CD4-positive, alpha-beta memory T cell (primary cell): ENCODE results near the gene CASTOR1. TPM values are rescaled to one million over a fixed set of nuclear protein-coding genes. Genes with fewer than 3 reads are reported as not detected.
"Not testable (repeated sequence)": the region's sequence is repeated elsewhere in the genome, so short reads cannot be mapped to it uniquely, and the experiment has no call there.

ENCODE experiments used
- CTCF ChIA-PET: fragments of 350-600 bp; sonication (Branson Sonifier 250); formaldehyde crosslinking; loops from one replicate; lab custom pipeline; 2021; ENCODE audit warnings: inconsistent platforms; ENCODE audit not compliant: partially characterized antibody; lab: Charles Lee
- POLR2A ChIA-PET: fragments of 350-600 bp; sonication (Branson Sonifier 250); formaldehyde crosslinking; loops from one replicate; lab custom pipeline; 2021; ENCODE audit not compliant: partially characterized antibody; lab: Charles Lee
- DNase-seq, 5 donors: peaks; one replicate each; pipeline versions ENCODE4 v3.0.0 to v3.0.0-alpha.2; 2020 to 2022; ENCODE audit warnings: mixed read lengths in 1 of 5
- H3K27ac ChIP-seq: one replicate; pipeline ENCODE4 v1.7.0; 2013; ENCODE audit warnings: low read depth, low read length
- H3K27me3 ChIP-seq: 2 replicates; pipeline ENCODE4 v1.7.0; 2013; ENCODE audit warnings: mild to moderate bottlenecking, low read length, moderate library complexity; ENCODE audit not compliant: insufficient read depth
- H3K36me3 ChIP-seq: 2 replicates; pipeline ENCODE4 v1.7.0; 2013; ENCODE audit warnings: mild to moderate bottlenecking, low read length, moderate library complexity; ENCODE audit not compliant: insufficient read depth
- H3K4me1 ChIP-seq: 2 replicates; pipeline ENCODE4 v1.7.0; 2013; ENCODE audit warnings: mild to moderate bottlenecking, low read length, moderate library complexity; ENCODE audit not compliant: insufficient read depth
- H3K4me3 ChIP-seq, 2 donors: one replicate each; pipeline ENCODE4 v1.7.0; 2013; ENCODE audit warnings: low read length in 2 of 2, mild to moderate bottlenecking in 1 of 2
- H3K9me3 ChIP-seq, 2 donors: one replicate each; pipeline ENCODE4 v1.7.0; 2013; ENCODE audit warnings: low read length in 2 of 2, control low read depth in 1 of 2; ENCODE audit not compliant: control insufficient read depth in 1 of 2
- H3K27ac Mint-ChIP-seq, 7 donors: one replicate each; pipeline ENCODE4 v1.8.0; 2020 to 2021; ENCODE audit warnings: mixed read lengths in 7 of 7, mild to moderate bottlenecking in 6 of 7, inconsistent platforms in 3 of 7, moderate library complexity in 3 of 7
- H3K27me3 Mint-ChIP-seq, 2 donors: one replicate each; pipeline ENCODE4 v1.8.0; 2020 to 2021; ENCODE audit warnings: mixed read lengths in 2 of 2
- H3K36me3 Mint-ChIP-seq, 2 donors: one replicate each; pipeline ENCODE4 v1.8.0; 2020 to 2021; ENCODE audit warnings: mixed read lengths in 2 of 2, inconsistent platforms in 1 of 2, mild to moderate bottlenecking in 1 of 2
- H3K4me1 Mint-ChIP-seq, 4 donors: one replicate each; pipeline ENCODE4 v1.8.0; 2020 to 2021; ENCODE audit warnings: mixed read lengths in 4 of 4, mild to moderate bottlenecking in 1 of 4
- H3K4me3 Mint-ChIP-seq, 8 donors: one replicate each; pipeline ENCODE4 v1.8.0; 2020 to 2021; ENCODE audit warnings: mixed read lengths in 8 of 8, mild to moderate bottlenecking in 7 of 8, moderate library complexity in 6 of 8, inconsistent platforms in 3 of 8
- H3K9me3 Mint-ChIP-seq, 8 donors: one replicate each; pipeline ENCODE4 v1.8.0; 2020 to 2021; ENCODE audit warnings: mixed read lengths in 8 of 8, mild to moderate bottlenecking in 5 of 8, inconsistent platforms in 3 of 8, moderate library complexity in 1 of 8
- intact Hi-C: fragments of 100-400 bp; cut with micrococcal nuclease; formaldehyde crosslinking; loops from one replicate; pipeline ENCODE4 v1.15.1; 2023
- polyA plus RNA-seq, 2 donors: library from polyadenylated mRNA; unstranded; fragments of 300-500 nt; fragmentation: Illumina TruSeq; gene quantifications; one replicate each; pipeline ENCODE4 v1.2.3, GENCODE V29; 2021
- total RNA-seq, 2 experiments: library from RNA; stranded (reverse); gene quantifications; one replicate each; pipeline ENCODE4 v1.2.3, GENCODE V29; 2021

Gene CASTOR1
- total RNA-seq (10 to 100 TPM; 13.7 to 14.9 TPM), polyA plus RNA-seq (10 to 100 TPM; 11.3 to 17.5 TPM)

- ChIA-PET POLR2A (interaction anchor here (0.7 to 15.0 kb wide), 27 partner anchors 9 to 1001 kb away, joined by 3 to 333 read pairs (median 6); partner anchors contain the start of genes CCDC157, MTFP1, OSM and RNF215), CTCF (interaction anchor here (1.0 to 11.1 kb wide), 21 partner anchors 9 to 195 kb away, joined by 4 to 392 read pairs (median 12); partner anchors contain the start of genes CCDC157, RNF215, SEC14L2 and SF3A1)
- Mint-ChIP-seq H3K36me3 (peaks cover 23 to 34% of the 10 kb centered on the region in 2 donors), H3K9me3 (no peaks in the 10 kb centered on the region), H3K4me1 (peaks cover 22 to 52% (median 30%) of the 10 kb centered on the region in 4 donors), H3K27ac (peak within 1 kb of the TSS; percentile 91 to 96 (median 94)), H3K4me3 (peak within 1 kb of the TSS; percentile 88 to 94 (median 92)), H3K27me3 (no peaks in the 10 kb centered on the region)
- peaks cover 24% of the 10 kb centered on the region for H3K36me3 ChIP-seq
- H3K27me3 ChIP-seq: no peaks in the 10 kb centered on the region
- intact Hi-C loops: loop anchor here (1.0 to 2.0 kb wide), 5 partner anchors 17 to 195 kb away; partner anchors contain the start of genes SF3A1 and TBC1D10A
- H3K9me3 ChIP-seq: no peaks in the 10 kb centered on the region
- peak; percentile 82 to 89 (median 83) for DNase-seq
- H3K27ac ChIP-seq: peak within 1 kb of the TSS; percentile 68
- peak within 1 kb of the TSS; percentile 47 to 66 for H3K4me3 ChIP-seq
- peaks cover 41% of the 10 kb centered on the region for H3K4me1 ChIP-seq
Observed at GRCh38 chr22:30289141-30289979, at the start of gene CASTOR1. TSS of gene CASTOR1 (minus strand) at chr22:30289505. CDS start at chr22:30289497, 8 bp downstream.

- H3K27me3 Mint-ChIP-seq: no peaks in the 10 kb centered on the region
- H3K9me3 ChIP-seq: no peaks in the 10 kb centered on the region
- H3K27ac ChIP-seq: no peak overlapping the region
- H3K36me3 ChIP-seq: peaks cover 98% of the 10 kb centered on the region
- CTCF ChIA-PET: interaction anchor here (1.4 to 1.5 kb wide), 2 partner anchors 15 to 75 kb away, joined by 3 read pairs; no protein-coding TSS in a partner anchor
- no peaks in the 10 kb centered on the region for H3K27me3 ChIP-seq
- H3K9me3 Mint-ChIP-seq: no peaks in the 10 kb centered on the region
- no peak overlapping the region for H3K4me3 Mint-ChIP-seq
- peaks cover 3 to 10% (median 6%) of the 10 kb centered on the region in 4 donors for H3K4me1 Mint-ChIP-seq
- POLR2A ChIA-PET: interaction anchor here (1.0 kb wide), 1 partner anchor 144 kb away, joined by 3 read pairs; no protein-coding TSS in a partner anchor
- intact Hi-C loops: no loop called here
- no peak for DNase-seq
- H3K27ac Mint-ChIP-seq: peak overlapping the region in 1 of 7 donors; percentile 30
- H3K4me1 ChIP-seq: peaks cover 2% of the 10 kb centered on the region
- no peak overlapping the region for H3K4me3 ChIP-seq
- peaks cover 82 to 97% of the 10 kb centered on the region in 2 donors for H3K36me3 Mint-ChIP-seq
Observed at GRCh38 chr22:30338802-30339201, 49.5 kb upstream of the CASTOR1 start.

- H3K36me3 Mint-ChIP-seq: peaks cover 82 to 97% of the 10 kb centered on the region in 2 donors
- DNase-seq, H3K27me3 ChIP-seq, H3K9me3 Mint-ChIP-seq, H3K9me3 ChIP-seq, H3K27ac ChIP-seq, H3K4me3 Mint-ChIP-seq, H3K4me3 ChIP-seq, intact Hi-C loops, H3K4me1 ChIP-seq, H3K27me3 Mint-ChIP-seq: not testable (repeated sequence)
- peak overlapping the region in 1 of 7 donors; percentile 30 for H3K27ac Mint-ChIP-seq
- H3K36me3 ChIP-seq: peaks cover 98% of the 10 kb centered on the region
- H3K4me1 Mint-ChIP-seq: peaks cover 3 to 15% (median 6%) of the 10 kb centered on the region in 4 donors
- ChIA-PET CTCF (interaction anchor here (1.4 to 1.5 kb wide), 2 partner anchors 15 to 75 kb away, joined by 3 read pairs; no protein-coding TSS in a partner anchor), POLR2A (interaction anchor here (1.0 kb wide), 1 partner anchor 143 kb away, joined by 3 read pairs; no protein-coding TSS in a partner anchor)
Observed at GRCh38 chr22:30338341-30338740, 49.0 kb upstream of the CASTOR1 start.

GRCh38 chr22:30337461-30337778, 48.1 kb upstream of the CASTOR1 start:
- no peak for DNase-seq
- Histone ChIP-seq H3K4me1 (peaks cover 6% of the 10 kb centered on the region), H3K9me3 (no peaks in the 10 kb centered on the region), H3K27me3 (no peaks in the 10 kb centered on the region), H3K27ac (no peak overlapping the region), H3K4me3 (no peak overlapping the region), H3K36me3 (peaks cover 98% of the 10 kb centered on the region)
- no peaks in the 10 kb centered on the region for H3K9me3 Mint-ChIP-seq
- no peaks in the 10 kb centered on the region for H3K27me3 Mint-ChIP-seq
- no peak overlapping the region for H3K27ac Mint-ChIP-seq
- POLR2A ChIA-PET: interaction anchor here (2.1 to 3.1 kb wide), 2 partner anchors 10 kb away, joined by 6 to 25 read pairs; partner anchors contain the start of gene TBC1D10A
- H3K36me3 Mint-ChIP-seq: peaks cover 78 to 97% of the 10 kb centered on the region in 2 donors
- no peak overlapping the region for H3K4me3 Mint-ChIP-seq
- intact Hi-C loops: no loop called here
- H3K4me1 Mint-ChIP-seq: peaks cover 0 to 15% (median 8%) of the 10 kb centered on the region in 4 donors
- CTCF ChIA-PET: interaction anchor here (1.5 kb wide), 1 partner anchor 74 kb away, joined by 3 read pairs; no protein-coding TSS in a partner anchor

- H3K27me3 Mint-ChIP-seq: no peaks in the 10 kb centered on the region
- Histone ChIP-seq H3K27ac (no peak overlapping the region), H3K4me3 (no peak overlapping the region), H3K9me3 (no peaks in the 10 kb centered on the region), H3K36me3 (peaks cover 96% of the 10 kb centered on the region), H3K27me3 (no peaks in the 10 kb centered on the region), H3K4me1 (peaks cover 6% of the 10 kb centered on the region)
- intact Hi-C loops: no loop called here
- peak overlapping the region in 1 of 7 donors; percentile 85 for H3K27ac Mint-ChIP-seq
- ChIA-PET POLR2A (interaction anchor here (2.1 to 3.1 kb wide), 3 partner anchors 10 to 19 kb away, joined by 6 to 25 read pairs (median 12); partner anchors contain the start of genes CCDC157, SF3A1 and TBC1D10A), CTCF (interaction anchor here (1.2 to 2.9 kb wide), 3 partner anchors 47 to 51 kb away, joined by 3 to 15 read pairs (median 4); partner anchors contain the start of gene CASTOR1)
- no peak for DNase-seq
- no peak overlapping the region for H3K4me3 Mint-ChIP-seq
- no peaks in the 10 kb centered on the region for H3K9me3 Mint-ChIP-seq
- H3K36me3 Mint-ChIP-seq: peaks cover 77 to 96% of the 10 kb centered on the region in 2 donors
- peaks cover 0 to 15% (median 8%) of the 10 kb centered on the region in 4 donors for H3K4me1 Mint-ChIP-seq
Observed at GRCh38 chr22:30336752-30337460, 47.6 kb upstream of the CASTOR1 start.

- H3K27me3 ChIP-seq: no peaks in the 10 kb centered on the region
- peaks cover 87% of the 10 kb centered on the region for H3K36me3 ChIP-seq
- CTCF ChIA-PET: interaction anchor here (1.3 to 2.9 kb wide), 3 partner anchors 46 to 51 kb away, joined by 4 to 15 read pairs (median 5); partner anchors contain the start of gene CASTOR1
- Mint-ChIP-seq H3K36me3 (peaks cover 73 to 88% of the 10 kb centered on the region in 2 donors), H3K4me3 (no peak overlapping the region), H3K4me1 (peaks cover 0 to 15% (median 8%) of the 10 kb centered on the region in 4 donors), H3K27me3 (no peaks in the 10 kb centered on the region), H3K9me3 (no peaks in the 10 kb centered on the region), H3K27ac (peak overlapping the region in 5 of 7 donors; percentile 8 to 46 (median 23))
- POLR2A ChIA-PET: interaction anchor here (0.6 to 3.1 kb wide), 8 partner anchors 8 to 32 kb away, joined by 3 to 25 read pairs (median 5); partner anchors contain the start of genes CCDC157, SF3A1 and TBC1D10A
- H3K27ac ChIP-seq: no peak overlapping the region
- DNase-seq: no peak
- H3K4me3 ChIP-seq: no peak overlapping the region
- intact Hi-C loops: no loop called here
- peaks cover 6% of the 10 kb centered on the region for H3K4me1 ChIP-seq
- H3K9me3 ChIP-seq: no peaks in the 10 kb centered on the region
Observed at GRCh38 chr22:30335236-30335635, 45.9 kb upstream of the CASTOR1 start.
